HG03521 (cell line): ENCODE results near the gene DDAH1.
A peak's percentile ranks its signal among the peaks of the same experiment; 100 is the strongest.

Source experiments
- ATAC-seq: cut with Tn5 transposase; IDR thresholded peaks from one replicate; pipeline ENCODE4 v1.9.1; 2021; ENCODE audit warnings: mild to moderate bottlenecking, moderate library complexity; ENCODE audit not compliant: unreplicated experiment

Gene DDAH1

GRCh38 chr1:85279458-85280080 is 185.4 kb downstream of the DDAH1 start:
- ATAC-seq = no peak

DNA sequence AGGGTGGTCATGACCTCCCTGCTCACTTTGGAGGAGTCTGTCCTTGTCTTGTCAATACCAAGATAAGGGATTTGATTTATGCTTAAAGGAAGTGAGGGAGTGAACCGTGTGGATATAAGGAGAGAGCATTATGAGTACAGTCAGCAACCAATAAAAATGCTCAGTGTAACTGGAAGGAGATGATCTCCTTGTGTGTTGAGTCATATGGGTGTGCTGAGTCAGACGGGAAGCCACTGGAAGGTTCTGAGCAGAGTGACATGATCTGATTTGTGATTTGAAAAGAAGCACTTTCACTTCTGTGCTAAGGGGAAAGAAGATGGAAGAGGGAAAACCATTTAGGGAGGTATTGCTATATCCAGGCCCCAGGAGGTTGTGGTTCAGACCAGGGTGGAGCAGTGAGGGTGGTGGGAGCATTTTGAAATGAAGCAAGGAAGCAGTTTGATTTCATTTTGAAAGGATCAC is 186.1 kb downstream of the DDAH1 start:
- ATAC-seq = no peak

GRCh38 chr1:85277802-85278201 is 187.2 kb downstream of the DDAH1 start:
- no peak for ATAC-seq

GRCh38 chr1:85276978-85277639 is 187.8 kb downstream of the DDAH1 start:
- ATAC-seq = no peak

- peak; percentile 99 for ATAC-seq
Observed at GRCh38 chr1:85276215-85276977, 188.6 kb downstream of the DDAH1 start, which contains the start of gene BCL10. Gene BCL10, minus strand, starts transcription at chr1:85276632. Its CDS starts 280 bp downstream, at chr1:85276352.

- no peak for ATAC-seq
Observed at GRCh38 chr1:85275701-85276214, 189.2 kb downstream of the DDAH1 start.

GRCh38 chr1:85274969-85275453 is 189.9 kb downstream of the DDAH1 start:
- ATAC-seq = no peak

- ATAC-seq = no peak
Observed at GRCh38 chr1:85273397-85273796, 191.6 kb downstream of the DDAH1 start.

DNA sequence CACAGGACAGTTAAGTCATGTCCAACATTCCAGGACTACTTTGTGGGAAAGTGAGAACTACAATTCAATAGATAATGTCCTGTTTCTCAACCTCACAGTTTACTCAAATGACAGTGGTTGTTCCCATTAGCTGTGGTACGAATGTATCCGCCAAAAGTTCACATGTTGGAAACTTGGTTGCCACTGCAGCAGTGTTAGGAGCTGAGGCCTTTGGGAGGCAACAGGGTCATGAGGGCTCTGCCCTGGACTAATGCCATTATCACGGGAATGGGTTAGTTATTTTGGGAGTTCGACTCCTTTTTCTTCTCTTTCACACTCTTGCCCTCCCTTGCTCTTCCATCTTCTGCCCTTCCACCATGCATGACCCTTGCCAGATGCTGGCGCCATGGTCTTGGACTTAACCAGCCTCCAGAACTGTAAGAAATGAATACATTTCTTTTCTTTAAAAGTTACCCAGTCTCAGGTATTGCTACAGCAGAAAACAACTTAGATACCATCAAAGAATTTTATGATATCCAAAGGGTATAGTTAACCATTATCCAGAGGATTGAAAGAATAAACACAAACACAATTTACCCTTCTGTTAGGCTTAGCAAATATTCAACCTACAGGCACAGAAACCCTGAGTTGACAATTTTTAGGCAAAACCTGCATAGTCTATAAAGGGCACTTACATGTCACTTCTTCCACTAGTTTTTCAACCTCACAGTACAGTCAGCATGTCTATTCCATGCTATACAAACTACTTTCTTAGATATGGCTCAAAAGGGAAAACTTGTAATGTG is 196.0 kb downstream of the DDAH1 start:
- ATAC-seq = no peak
